Thyroid gland (tissue), 4 donors: ENCODE results near the gene OR8K3.

Source experiments
- CTCF ChIP-seq, 6 experiments: fragments of 200-600 bp in 3 of 6; fragments of 450-650 bp in 3 of 6; sonication (generic) in 3 of 6; IDR thresholded peaks; one replicate each; pipeline ENCODE4 v1.5.1; 2016 to 2019; ENCODE audit warnings: antibody characterized with exemption in 6 of 6, mild to moderate bottlenecking in 2 of 6, inconsistent platforms in 1 of 6, moderate library complexity in 1 of 6
- POLR2A ChIP-seq, 2 donors: fragments of 450-650 bp; IDR thresholded peaks; one replicate each; pipeline ENCODE4 v1.6.1; 2017; ENCODE audit warnings: antibody characterized with exemption in 2 of 2, mild to moderate bottlenecking in 2 of 2, moderate library complexity in 1 of 2

- TF ChIP-seq CTCF (IDR thresholded peaks at IDR 0.05): no peak
- no peak for TF ChIP-seq POLR2A (IDR thresholded peaks at IDR 0.05)
These were observed 18.0 kb upstream of the OR8K3 start for GRCh38 chr11:56296898-56297297.
